Mesenteric fat pad (tissue), 1 donor: Measurements from ENCODE around the gene PLD6. TPM values are rescaled to one million over a fixed set of nuclear protein-coding genes. Genes with fewer than 3 reads are reported as not detected.
A peak's percentile ranks its signal among the peaks of the same experiment; 100 is the strongest.

Source experiments
- DNase-seq: peaks from one replicate; pipeline ENCODE4 v3.0.0-alpha.2; 2020; ENCODE audit warnings: low spot score
- total RNA-seq: library from RNA; stranded (reverse); fragmentation: NEBNext Ultra II Directional; extraction: Animal tissue kit (Norgen Biotek cat#: 25700); gene quantifications from one replicate; pipeline ENCODE4 v1.2.1, GENCODE V29; 2021
- donor health status: DM: yes; HTN: yes; CAD: no.

PLD6 gene
- total RNA-seq, 1 donor from 2014 or later = 12.4 TPM

- DNase-seq = no peak
Measured at GRCh38 chr17:17156511-17156910, 49.6 kb downstream of the PLD6 start.

- no peak for DNase-seq
Measured at GRCh38 chr17:17156107-17156506, 50.0 kb downstream of the PLD6 start.

GRCh38 chr17:17155568-17155967, 50.6 kb downstream of the PLD6 start:
- DNase-seq = no peak

GRCh38 chr17:17154981-17155380, 51.2 kb downstream of the PLD6 start:
- no peak for DNase-seq

- no peak for DNase-seq
Measured at GRCh38 chr17:17154556-17154955, 51.6 kb downstream of the PLD6 start.

- DNase-seq = no peak
Measured at GRCh38 chr17:17153709-17154108, 52.4 kb downstream of the PLD6 start.

GRCh38 chr17:17153071-17153470, 53.1 kb downstream of the PLD6 start:
- no peak for DNase-seq

GRCh38 chr17:17152385-17152784, 53.7 kb downstream of the PLD6 start:
- no peak for DNase-seq

- DNase-seq = peak; percentile 93
Measured at GRCh38 chr17:17151962-17152361, 54.2 kb downstream of the PLD6 start.

GRCh38 chr17:17151541-17151940, 54.6 kb downstream of the PLD6 start:
- no peak for DNase-seq

- no peak for DNase-seq
Measured at GRCh38 chr17:17151055-17151454, 55.1 kb downstream of the PLD6 start.

Other genes with a start within 250 kb of the PLD6 start
- gene TNFRSF13B, start 234.2 kb downstream of the PLD6 start, total RNA-seq = not detected
- gene MPRIP, start 163.9 kb downstream of the PLD6 start, total RNA-seq = 293 TPM
- 40.0 TPM for gene FLCN, start 30.8 kb upstream of the PLD6 start, total RNA-seq
- 47.5 TPM for gene COPS3, start 74.9 kb upstream of the PLD6 start, total RNA-seq
- 2.1 TPM for gene NT5M, start 97.0 kb upstream of the PLD6 start, total RNA-seq